SK-N-MC (cell line): Measurements from ENCODE around the gene SF3A1.

Experiments
- EZH2 ChIP-seq: fragments of 200-600 bp; sonication (generic); IDR thresholded peaks from one replicate; pipeline ENCODE4 v1.6.1; 2017; ENCODE audit warnings: antibody characterized with exemption
- FOXP2 ChIP-seq: optimal IDR thresholded peaks from 2 replicates; pipeline ENCODE3; 2011; ENCODE audit warnings: mild to moderate bottlenecking, moderate library complexity; ENCODE audit not compliant: insufficient read depth; ENCODE audit errors: extremely low read length, control extremely low read depth
- POLR2AphosphoS5 ChIP-seq: IDR thresholded peaks from 2 replicates; pipeline ENCODE4 v1.6.1; 2012; ENCODE audit warnings: mild to moderate bottlenecking, low read depth, low read length, borderline replicate concordance

DNA sequence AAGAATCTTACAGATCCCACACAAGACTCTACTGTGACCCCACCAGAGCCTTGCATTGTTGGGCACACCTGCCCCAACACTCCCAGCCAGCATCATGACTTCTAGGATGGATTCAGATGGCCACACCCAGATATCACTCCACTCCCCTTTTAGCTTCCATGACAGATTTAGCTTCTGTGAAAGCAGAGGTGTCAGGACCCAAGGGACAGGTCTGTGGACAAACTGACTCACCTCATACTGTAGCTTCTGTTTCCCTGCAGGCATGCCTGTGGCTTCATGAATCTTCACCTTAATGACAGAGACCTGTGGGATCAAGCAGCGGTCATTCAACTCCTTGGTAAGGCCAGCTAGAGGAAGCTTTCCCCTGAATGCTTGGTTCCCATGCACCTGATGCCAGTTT lies 21.5 kb downstream of the SF3A1 start:
- TF ChIP-seq FOXP2 = no peak
- no peak for TF ChIP-seq EZH2
- no peak for TF ChIP-seq POLR2AphosphoS5
